HCT116 (cell line): ENCODE measurements around the gene KCNJ10. TPM values are rescaled to one million over a fixed set of nuclear protein-coding genes. Genes with fewer than 3 reads are reported as not detected.

Experiments used
- ATAC-seq: fragments of 200-7000 bp; cut with Tn5 transposase; 2 replicates; pipeline ENCODE4 v1.9.1; 2020; ENCODE audit warnings: mild to moderate bottlenecking, moderate library complexity
- BruUV-seq: library from RNA; stranded (reverse); fragments of 400-500 nt; replicated peaks from 2 replicates; lab custom pipeline; 2021; lab: Mats Ljungman, UMichigan
- CTCF ChIA-PET: fragments of 300-600 bp; sonication (Branson Sonifier 250); formaldehyde crosslinking; loops from one replicate; lab custom pipeline; 2021; ENCODE audit warnings: antibody characterized with exemption; lab: Charles Lee
- POLR2A ChIA-PET: fragments of 300-600, 350-600 bp; sonication (Branson Sonifier 250); formaldehyde crosslinking; loops from one replicate; lab custom pipeline; 2021; ENCODE audit warnings: antibody characterized with exemption; lab: Charles Lee
- RAD21 ChIA-PET, 2 experiments: fragments of 300-600 bp; sonication (Branson Sonifier 250); formaldehyde crosslinking; loops; one replicate each; lab custom pipeline; 2023; ENCODE audit warnings: low total read pairs in 2 of 2; ENCODE audit not compliant: uncharacterized antibody in 2 of 2, unreplicated experiment in 2 of 2, low non-redundant PET in 1 of 2; lab: Charles Lee
- DNase-seq: peaks from one replicate; pipeline ENCODE4 v3.0.0-alpha.2; 2010; ENCODE audit warnings: low read depth, low spot score
- H2AFZ ChIP-seq: fragments of 200-600 bp; shearing (Covaris generic), sonication (generic); 2 replicates; pipeline ENCODE4 v1.6.1; 2017; ENCODE audit warnings: low read depth, mixed run types, mixed read lengths, antibody characterized with exemption, low read length; ENCODE audit not compliant: poor library complexity, severe bottlenecking
- H3K27ac ChIP-seq: 2 replicates; pipeline ENCODE4 v1.5.1; 2012; ENCODE audit warnings: low read depth, low read length
- H3K27me3 ChIP-seq: fragments of 200-600 bp; sonication (generic); 2 replicates; pipeline ENCODE4 v1.6.1; 2016; ENCODE audit warnings: mixed run types, low read length, mixed read lengths; ENCODE audit not compliant: insufficient read depth
- H3K36me3 ChIP-seq, 2 experiments: fragments of 200-500 bp in 1 of 2; fragments of 200-600 bp in 1 of 2; sonication (Bioruptor generic) in 1 of 2; sonication (generic) in 1 of 2; 2 replicates each; pipeline versions ENCODE4 v1.5.1 to v1.6.1; 2014 to 2016; ENCODE audit warnings: low read length in 2 of 2, inconsistent platforms in 1 of 2, mixed read lengths in 1 of 2, mixed run types in 1 of 2; ENCODE audit not compliant: insufficient read depth in 2 of 2, control insufficient read depth in 1 of 2
- H3K4me1 ChIP-seq, 2 experiments: fragments of 200-600 bp in 1 of 2; sonication (generic) in 1 of 2; 2 replicates each; pipeline versions ENCODE4 v1.5.1 to v1.6.1; 2012 to 2017; ENCODE audit warnings: low read length in 2 of 2, inconsistent platforms in 1 of 2, mild to moderate bottlenecking in 1 of 2, mixed read lengths in 1 of 2, mixed run types in 1 of 2, moderate library complexity in 1 of 2; ENCODE audit not compliant: insufficient read depth in 2 of 2, control insufficient read depth in 1 of 2
- H3K4me2 ChIP-seq: fragments of 200-600 bp; sonication (generic); 2 replicates; pipeline ENCODE4 v1.6.1; 2017; ENCODE audit warnings: mixed run types, low read length, mixed read lengths
- H3K4me3 ChIP-seq, 2 experiments: fragments of 200-600 bp in 1 of 2; sonication (generic) in 1 of 2; replicated peaks in 1 of 2; 2 replicates each; pipeline ENCODE4 v1.5.1; 2011 to 2016; ENCODE audit warnings: low read length in 2 of 2, control low read depth in 1 of 2, low read depth in 1 of 2, mild to moderate bottlenecking in 1 of 2, mixed read lengths in 1 of 2, mixed run types in 1 of 2
- H3K79me2 ChIP-seq: fragments of 200-600 bp; sonication (generic); 2 replicates; pipeline ENCODE4 v1.6.1; 2017; ENCODE audit warnings: mild to moderate bottlenecking, mixed run types, low read length, moderate library complexity, mixed read lengths; ENCODE audit not compliant: insufficient read depth
- H3K9ac ChIP-seq: fragments of 200-600 bp; sonication (generic); 2 replicates; pipeline ENCODE4 v1.6.1; 2016; ENCODE audit warnings: low read length, mixed read lengths
- H3K9me2 ChIP-seq: fragments of 200-600 bp; sonication (generic), shearing (Covaris generic); 2 replicates; pipeline ENCODE4 v1.6.1; 2017; ENCODE audit warnings: mixed run types, mild to moderate bottlenecking, moderate library complexity; ENCODE audit not compliant: insufficient read depth
- H3K9me3 ChIP-seq, 2 experiments: fragments of 200-500 bp in 1 of 2; fragments of 200-600 bp in 1 of 2; sonication (Bioruptor generic) in 1 of 2; sonication (generic) in 1 of 2; 2 replicates each; pipeline ENCODE4 v1.6.1; 2014 to 2017; ENCODE audit warnings: low read length in 2 of 2, mixed read lengths in 2 of 2, inconsistent platforms in 1 of 2, low read depth in 1 of 2, mild to moderate bottlenecking in 1 of 2, mixed run types in 1 of 2, moderate library complexity in 1 of 2; ENCODE audit not compliant: control insufficient read depth in 1 of 2, insufficient read depth in 1 of 2
- H4K20me1 ChIP-seq: fragments of 200-600 bp; sonication (generic), shearing (Covaris generic); 2 replicates; pipeline ENCODE4 v1.6.1; 2017; ENCODE audit warnings: mixed run types, mild to moderate bottlenecking, moderate library complexity; ENCODE audit not compliant: insufficient read depth
- CEBPB ChIP-seq: IDR thresholded peaks from 2 replicates; pipeline ENCODE4 v1.6.1; 2012; ENCODE audit warnings: low read depth
- CTCF ChIP-seq, 3 experiments: fragments of 200-600 bp in 1 of 3; sonication (generic) in 1 of 3; IDR thresholded peaks in 2 of 3; conservative IDR thresholded peaks in 1 of 3; 2 replicates each; pipeline ENCODE4 v1.5.1; 2012 to 2017; ENCODE audit warnings: low read depth in 2 of 3, low read length in 2 of 3, antibody characterized with exemption in 1 of 3, borderline replicate concordance in 1 of 3, control low read depth in 1 of 3, mild to moderate bottlenecking in 1 of 3, mixed read lengths in 1 of 3, mixed run types in 1 of 3, moderate library complexity in 1 of 3; ENCODE audit not compliant: insufficient read depth in 1 of 3
- EGR1 ChIP-seq: IDR thresholded peaks from 2 replicates; pipeline ENCODE4 v1.6.1; 2012; ENCODE audit warnings: low read depth
- ELF1 ChIP-seq: IDR thresholded peaks from 2 replicates; pipeline ENCODE4 v1.6.1; 2012; ENCODE audit warnings: low read depth, borderline replicate concordance
- JUND ChIP-seq: IDR thresholded peaks from 2 replicates; pipeline ENCODE4 v1.6.1; 2012
- MAX ChIP-seq: IDR thresholded peaks from 2 replicates; pipeline ENCODE4 v1.6.1; 2012
- POLR2AphosphoS5 ChIP-seq: IDR thresholded peaks from 2 replicates; pipeline ENCODE4 v1.6.1; 2011; ENCODE audit warnings: mild to moderate bottlenecking, low read depth, low read length, moderate library complexity
- RAD21 ChIP-seq: IDR thresholded peaks from 2 replicates; pipeline ENCODE4 v1.6.1; 2012; ENCODE audit warnings: low read depth, mild to moderate bottlenecking
- REST ChIP-seq: IDR thresholded peaks from 2 replicates; pipeline ENCODE4 v1.6.1; 2012; ENCODE audit warnings: low read depth
- SIN3A ChIP-seq: IDR thresholded peaks from 2 replicates; pipeline ENCODE4 v1.6.1; 2012; ENCODE audit warnings: low read depth
- SP1 ChIP-seq: IDR thresholded peaks from 2 replicates; pipeline ENCODE4 v1.6.1; 2012; ENCODE audit warnings: low read depth
- TCF7L2 ChIP-seq: IDR thresholded peaks from 2 replicates; pipeline ENCODE4 v1.7.0; 2011; ENCODE audit warnings: borderline replicate concordance, inconsistent platforms; ENCODE audit not compliant: insufficient read depth, insufficient read length; ENCODE audit errors: extremely low read depth
- YY1 ChIP-seq: IDR thresholded peaks from 2 replicates; pipeline ENCODE4 v1.6.1; 2011; ENCODE audit warnings: low read length, low read depth, moderate library complexity, mild to moderate bottlenecking; ENCODE audit not compliant: insufficient replicate concordance; ENCODE audit errors: extremely low read depth
- ZFX ChIP-seq: fragments of 450-650 bp; IDR thresholded peaks from 2 replicates; pipeline ENCODE4 v1.6.1; 2017
- ZNF274 ChIP-seq: fragments of 200-500 bp; sonication (Bioruptor generic); IDR thresholded peaks from 2 replicates; pipeline ENCODE4 v1.6.1; 2014; ENCODE audit warnings: mild to moderate bottlenecking, low read depth, low read length, inconsistent platforms
- intact Hi-C: fragments of 100-400 bp; cut with micrococcal nuclease; formaldehyde crosslinking; loops from 2 replicates; pipeline ENCODE4 v1.10.0; 2022
- total RNA-seq: library from RNA; stranded (reverse); gene quantifications from one replicate; pipeline ENCODE4 v1.2.1, GENCODE V29; 2021; ENCODE audit not compliant: unreplicated experiment

The KCNJ10 gene
- total RNA-seq, 1 experiment from 2014 or later: 0.57 TPM

- H4K20me1 ChIP-seq: no peaks in the 10 kb centered on the region
- TF ChIP-seq CTCF (IDR thresholded peaks at IDR 0.05 in 2 of 3, conservative IDR thresholded peaks at IDR 0.05 in 1 of 3; ENCODE audit: borderline replicate concordance in 1 of 3, insufficient read depth in 1 of 3, low read depth in 2 of 3, low read length in 2 of 3) (no peak), EGR1 (no peak), SIN3A (no peak), REST (no peak), SP1 (no peak), ZFX (no peak), ELF1 (no peak), ZNF274 (no peak), MAX (no peak), TCF7L2 (no peak), YY1 (no peak), RAD21 (no peak), CEBPB (no peak), JUND (no peak), POLR2AphosphoS5 (no peak)
- H3K4me1 ChIP-seq: no peaks in the 10 kb centered on the region; a peak in 2 of 4 replicates
- POLR2A ChIA-PET: interaction anchor here (0.6 kb wide), 1 partner anchor 9 kb away, joined by 3 read pairs; the partner anchor contains the start of gene KCNJ10
- H3K9ac ChIP-seq: no peak overlapping the region
- RAD21 ChIA-PET: interaction anchor here in 1 of 2 experiments (1.4 kb wide), 1 partner anchor 21 kb away, joined by 4 read pairs; no protein-coding TSS in a partner anchor
- H3K27me3 ChIP-seq: peaks cover 26% of the 10 kb centered on the region
- H3K9me2 ChIP-seq: no peaks in the 10 kb centered on the region
- CTCF ChIA-PET: interaction anchor here (1.5 to 3.8 kb wide), 8 partner anchors 9 to 297 kb away, joined by 5 to 33 read pairs (median 10); partner anchors contain the start of gene IGSF8
- BruUV-seq: no TSS peak
- no peak overlapping the region for H3K4me2 ChIP-seq
- intact Hi-C loops: loop anchor here (2.0 kb wide), 1 partner anchor 143 kb away; no protein-coding TSS in a partner anchor
- DNase-seq: no peak
- no peaks in the 10 kb centered on the region for H3K36me3 ChIP-seq
- no peak overlapping the region for H3K4me3 ChIP-seq
- H3K27ac ChIP-seq: no peak overlapping the region
- no peak for ATAC-seq
- no peaks in the 10 kb centered on the region for H3K9me3 ChIP-seq
- no peak overlapping the region for H2AFZ ChIP-seq
- no peaks in the 10 kb centered on the region for H3K79me2 ChIP-seq
Observed at GRCh38 chr1:160079448-160079847, 9.5 kb upstream of the KCNJ10 start.
